ENCODE measurements around the gene GIGYF1.
"Not testable (repeated sequence)": the region's sequence is repeated elsewhere in the genome, so short reads cannot be mapped to it uniquely, and the experiment has no call there.

GIGYF1 gene

GRCh38 chr7:100671353-100672327 lies 22.4 kb downstream of the GIGYF1 start:
- no peak for DNase-seq

- no peak for DNase-seq
Observed at GRCh38 chr7:100670074-100670473, 24.0 kb downstream of the GIGYF1 start.

- not testable (repeated sequence) for DNase-seq
Observed at GRCh38 chr7:100669106-100669505, 24.9 kb downstream of the GIGYF1 start.

- DNase-seq = no peak
Observed at GRCh38 chr7:100668069-100668449, 26.0 kb downstream of the GIGYF1 start.

GRCh38 chr7:100667331-100668068 lies 26.6 kb downstream of the GIGYF1 start:
- DNase-seq = no peak

GRCh38 chr7:100665168-100665726 lies 28.8 kb downstream of the GIGYF1 start:
- no peak for DNase-seq

GRCh38 chr7:100662194-100662776 lies 31.8 kb downstream of the GIGYF1 start:
- DNase-seq = not testable (repeated sequence)

- DNase-seq = peak; percentile 58
Observed at GRCh38 chr7:100655908-100656674, 38.0 kb downstream of the GIGYF1 start, which contains the start of gene ACTL6B. Gene ACTL6B, minus strand, starts transcription at chr7:100656448. Its CDS starts 94 bp downstream, at chr7:100656354.

GRCh38 chr7:100654908-100655831 lies 38.9 kb downstream of the GIGYF1 start:
- no peak for DNase-seq

GRCh38 chr7:100649826-100650565 lies 44.1 kb downstream of the GIGYF1 start:
- DNase-seq = no peak

GRCh38 chr7:100642534-100642907 lies 51.5 kb downstream of the GIGYF1 start:
- no peak for DNase-seq

GRCh38 chr7:100641860-100642533 lies 52.1 kb downstream of the GIGYF1 start:
- no peak for DNase-seq

GRCh38 chr7:100641463-100641859 lies 52.6 kb downstream of the GIGYF1 start, which contains the start of gene TFR2:
Gene TFR2, minus strand, starts transcription at chr7:100641552. Its CDS starts 43 bp downstream, at chr7:100641509.
- DNase-seq = no peak

- no peak for DNase-seq
Observed at GRCh38 chr7:100640517-100641440, 53.3 kb downstream of the GIGYF1 start.

GRCh38 chr7:100639995-100640516 lies 54.0 kb downstream of the GIGYF1 start:
- no peak for DNase-seq

- no peak for DNase-seq
Observed at GRCh38 chr7:100632951-100633717, 60.9 kb downstream of the GIGYF1 start.

- no peak for DNase-seq
Observed at GRCh38 chr7:100630066-100630465, 64.0 kb downstream of the GIGYF1 start.

All from NCI-H510A (cell line).